PC-3 (cell line): ENCODE data around the gene CRY1.
"Not testable (repeated sequence)": the region's sequence is repeated elsewhere in the genome, so short reads cannot be mapped to it uniquely, and the experiment has no call there.

Experiments used
- CTCF ChIP-seq: fragments of 300-600 bp; sonication (generic); conservative IDR thresholded peaks from 2 replicates; pipeline ENCODE4 v1.5.1; 2017; ENCODE audit warnings: antibody characterized with exemption, low read depth, mild to moderate bottlenecking, low read length
- EZH2 ChIP-seq: fragments of 300-600 bp; sonication (generic); IDR thresholded peaks from one replicate; pipeline ENCODE4 v1.6.1; 2017; ENCODE audit warnings: antibody characterized with exemption, mild to moderate bottlenecking, low read length; ENCODE audit not compliant: unreplicated experiment

GRCh38 chr12:107026356-107026755 lies 67.0 kb downstream of the CRY1 start:
- TF ChIP-seq EZH2, CTCF: not testable (repeated sequence)
